GM12874 (cell line): ENCODE data around the gene TMEM51.

Source experiments
- TF ChIP-seq, protein P1 (sequence below): IDR thresholded peaks from 2 replicates; pipeline ENCODE4 v1.5.1; 2011; ENCODE audit warnings: low read depth, mild to moderate bottlenecking, control low read depth, low read length, moderate library complexity; ENCODE audit not compliant: insufficient read depth

The TMEM51 gene

DNA sequence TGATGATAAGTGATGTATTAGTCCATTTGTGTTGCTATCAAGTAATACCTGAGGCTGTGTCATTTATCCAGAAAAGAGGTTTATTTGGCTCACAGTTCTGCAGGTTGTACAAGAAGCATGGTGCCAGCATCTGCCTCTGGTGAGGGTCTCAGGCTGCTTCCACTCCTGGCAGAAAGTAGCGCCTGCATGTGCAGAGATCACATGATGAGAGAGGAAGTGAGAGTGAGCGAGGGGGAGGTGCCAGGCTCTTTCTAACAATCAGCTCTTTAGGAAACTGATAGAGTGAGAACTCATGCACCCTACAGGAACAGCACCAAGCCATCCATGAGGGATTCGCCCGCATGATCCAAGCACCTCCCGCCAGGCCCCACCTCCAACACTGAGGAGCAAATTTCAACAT is 91.3 kb downstream of the TMEM51 start:
- TF ChIP-seq, protein P1, sequence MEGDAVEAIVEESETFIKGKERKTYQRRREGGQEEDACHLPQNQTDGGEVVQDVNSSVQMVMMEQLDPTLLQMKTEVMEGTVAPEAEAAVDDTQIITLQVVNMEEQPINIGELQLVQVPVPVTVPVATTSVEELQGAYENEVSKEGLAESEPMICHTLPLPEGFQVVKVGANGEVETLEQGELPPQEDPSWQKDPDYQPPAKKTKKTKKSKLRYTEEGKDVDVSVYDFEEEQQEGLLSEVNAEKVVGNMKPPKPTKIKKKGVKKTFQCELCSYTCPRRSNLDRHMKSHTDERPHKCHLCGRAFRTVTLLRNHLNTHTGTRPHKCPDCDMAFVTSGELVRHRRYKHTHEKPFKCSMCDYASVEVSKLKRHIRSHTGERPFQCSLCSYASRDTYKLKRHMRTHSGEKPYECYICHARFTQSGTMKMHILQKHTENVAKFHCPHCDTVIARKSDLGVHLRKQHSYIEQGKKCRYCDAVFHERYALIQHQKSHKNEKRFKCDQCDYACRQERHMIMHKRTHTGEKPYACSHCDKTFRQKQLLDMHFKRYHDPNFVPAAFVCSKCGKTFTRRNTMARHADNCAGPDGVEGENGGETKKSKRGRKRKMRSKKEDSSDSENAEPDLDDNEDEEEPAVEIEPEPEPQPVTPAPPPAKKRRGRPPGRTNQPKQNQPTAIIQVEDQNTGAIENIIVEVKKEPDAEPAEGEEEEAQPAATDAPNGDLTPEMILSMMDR, result no peak

DNA sequence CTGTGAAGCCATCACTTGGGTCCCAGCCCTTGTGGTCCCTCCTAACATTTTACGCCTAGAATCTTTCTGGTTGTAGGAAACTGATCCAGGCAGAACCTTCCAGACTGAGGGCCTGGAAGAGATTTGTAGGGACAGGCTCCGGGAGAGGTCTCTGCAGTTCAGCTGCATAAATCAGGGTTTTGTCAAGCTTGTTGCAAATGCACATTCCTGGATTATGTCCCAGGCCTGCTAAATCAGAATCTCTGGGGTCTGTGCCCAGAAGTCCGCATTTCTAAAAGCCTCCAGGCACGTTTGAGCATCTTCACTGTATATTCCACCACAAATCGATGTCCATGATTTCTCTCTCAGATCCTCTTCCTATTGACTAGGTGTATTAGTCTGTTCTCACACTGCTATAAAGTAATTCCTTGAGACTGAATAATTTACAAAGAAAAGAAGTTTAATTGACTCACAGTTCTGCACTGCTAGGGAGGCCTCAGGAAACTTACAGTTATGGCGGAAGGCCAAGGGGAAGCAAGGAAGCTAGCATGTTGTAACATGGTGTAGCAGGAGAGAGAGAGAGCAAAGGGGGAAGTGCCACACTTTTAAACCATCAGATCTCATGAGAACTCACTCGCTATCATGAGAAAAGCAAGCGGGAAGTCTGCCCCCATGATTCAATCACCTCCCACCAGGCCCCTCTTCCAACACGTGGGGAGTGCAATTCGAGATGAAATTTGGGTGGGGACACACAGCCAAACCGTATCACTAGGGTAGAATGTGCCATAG is 92.2 kb downstream of the TMEM51 start:
- TF ChIP-seq, protein P1, result no peak

DNA sequence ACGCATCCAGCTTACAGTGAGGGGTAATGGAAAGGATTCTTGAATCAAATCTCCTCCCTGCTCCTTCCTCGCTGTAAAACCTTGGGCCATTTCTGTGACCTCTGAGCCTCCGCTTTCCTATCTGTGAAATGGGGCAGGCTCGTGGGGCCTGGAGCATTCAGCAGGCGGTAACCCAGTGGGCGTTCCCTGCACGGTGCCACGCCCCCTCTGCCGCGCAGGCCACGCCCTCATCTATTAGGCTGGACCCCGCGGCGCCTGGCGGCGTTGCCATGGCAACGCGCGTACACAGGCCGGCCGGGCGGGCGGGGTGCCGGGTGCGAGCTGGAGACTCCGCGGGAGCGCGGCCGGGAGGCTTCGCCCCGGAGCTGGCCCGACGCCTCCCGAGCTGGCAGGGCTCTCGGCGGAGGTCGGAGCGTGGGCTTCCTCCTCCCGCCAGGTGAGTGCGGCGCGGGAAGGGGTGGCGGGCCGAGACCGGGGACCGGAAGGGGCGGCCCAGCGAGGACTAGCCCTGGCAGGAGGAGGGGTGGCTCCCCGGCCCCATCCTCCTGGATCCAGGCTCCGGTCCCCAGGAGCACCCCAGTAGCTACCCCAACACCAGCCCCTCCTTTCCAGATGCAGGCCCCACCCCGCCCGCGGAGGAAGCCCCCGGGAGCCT is 93.5 kb downstream of the TMEM51 start, which contains the start of gene FHAD1:
TSS of gene FHAD1 (plus strand) at position 264 of the 655 bp plus-strand sequence. CDS start 4,562 bp downstream, outside the sequence.
- TF ChIP-seq, protein P1, result no peak

DNA sequence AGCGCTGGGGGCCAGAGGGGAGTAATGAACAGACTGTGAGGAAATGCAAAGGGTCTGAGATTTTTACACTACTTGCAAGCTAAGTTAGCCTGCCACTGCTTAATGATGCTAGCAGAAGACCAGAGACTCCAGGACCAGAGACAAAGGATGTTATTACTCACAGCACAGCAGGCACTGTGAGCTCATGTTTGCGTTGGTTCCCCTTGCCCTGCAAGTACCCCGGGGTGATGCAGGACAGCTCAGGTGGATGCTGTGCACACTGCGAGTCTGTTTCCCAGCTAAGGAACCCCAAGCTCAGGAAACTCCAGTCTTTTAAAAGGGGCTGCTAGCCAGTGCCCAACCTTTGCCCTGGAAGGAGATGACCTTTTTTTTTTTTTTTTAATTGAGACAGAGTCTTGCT is 94.7 kb downstream of the TMEM51 start:
- TF ChIP-seq, protein P1, result no peak

- TF ChIP-seq, protein P1, result no peak
Observed at GRCh38 chr1:15249081-15249480, 95.5 kb downstream of the TMEM51 start.

DNA sequence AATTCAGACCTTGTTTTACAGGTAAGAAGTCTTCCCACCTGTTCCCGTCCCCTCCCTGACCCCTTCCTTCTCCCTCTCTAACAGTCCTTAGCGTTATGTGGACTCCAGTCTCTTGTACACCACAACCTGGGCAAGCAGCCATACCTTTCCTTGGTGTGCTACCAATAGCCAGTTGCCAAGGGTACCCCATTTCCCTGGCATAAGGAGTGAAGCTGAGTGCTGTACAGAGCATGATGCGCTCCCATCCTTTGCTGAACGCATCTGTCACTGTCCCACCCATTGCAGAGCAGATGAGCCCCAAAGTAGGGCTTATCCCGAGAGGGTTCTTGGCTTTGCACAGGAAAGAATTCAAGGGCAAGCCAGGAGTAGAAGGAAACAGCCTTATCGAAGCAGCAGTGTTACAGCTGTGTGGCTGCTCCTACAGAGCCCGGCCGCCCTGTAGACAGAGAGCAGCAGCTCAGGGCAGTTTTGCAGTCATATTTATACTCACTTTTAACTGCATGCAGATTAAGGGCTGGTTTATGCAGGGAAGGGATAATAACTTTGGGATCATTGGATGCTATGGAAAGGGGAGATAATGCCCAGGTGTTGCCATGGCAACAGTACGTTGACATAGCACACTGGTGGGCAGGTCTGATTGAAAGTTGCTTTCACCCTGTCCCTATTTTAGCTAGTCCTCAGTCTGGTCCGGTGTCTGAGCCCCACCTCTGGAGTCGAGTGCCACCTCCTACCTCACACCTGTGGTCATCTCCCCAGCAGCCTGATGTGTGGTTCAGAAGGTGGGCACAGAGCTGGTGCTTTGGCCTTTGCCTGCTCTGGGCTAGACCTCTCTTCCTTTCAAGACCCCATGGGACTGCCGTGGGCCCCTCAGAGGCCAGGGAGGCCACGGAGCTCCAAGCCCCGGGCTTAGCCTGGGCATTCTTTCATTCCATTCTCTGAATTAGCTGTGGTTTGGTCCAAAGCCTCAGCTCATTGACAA is 98.6 kb downstream of the TMEM51 start:
- TF ChIP-seq, protein P1, result no peak

- TF ChIP-seq, protein P1, result no peak
Observed at GRCh38 chr1:15254559-15254958, 101.0 kb downstream of the TMEM51 start.
